TTC549 (cell line): Measurements from ENCODE around the gene ABHD16B.

Source experiments
- FAIRE-seq: peaks from 2 replicates; lab custom pipeline; 2012; peaks lifted over from hg19 to GRCh38; lab: Jason Lieb, UNC

ABHD16B gene

GRCh38 chr20:63861365-63861934, at the start of gene ABHD16B:
ABHD16B (plus strand) TSS chr20:63861498; CDS start chr20:63861541, 43 bp downstream.
- no peak for FAIRE-seq

- no peak for FAIRE-seq
Observed at GRCh38 chr20:63814891-63815614, 46.2 kb upstream of the ABHD16B start.

GRCh38 chr20:63815615-63816253, 45.6 kb upstream of the ABHD16B start:
- no peak for FAIRE-seq

- FAIRE-seq: peak; percentile 67
Observed at GRCh38 chr20:63819224-63819921, 41.9 kb upstream of the ABHD16B start.

- no peak for FAIRE-seq
Observed at GRCh38 chr20:63821811-63822210, 39.5 kb upstream of the ABHD16B start.

- no peak for FAIRE-seq
Observed at GRCh38 chr20:63822276-63822696, 39.0 kb upstream of the ABHD16B start.

GRCh38 chr20:63823691-63824311, 37.5 kb upstream of the ABHD16B start:
- no peak for FAIRE-seq

- no peak for FAIRE-seq
Observed at GRCh38 chr20:63825331-63826118, 35.8 kb upstream of the ABHD16B start.

- no peak for FAIRE-seq
Observed at GRCh38 chr20:63826753-63827152, 34.5 kb upstream of the ABHD16B start.

GRCh38 chr20:63828124-63828523, 33.2 kb upstream of the ABHD16B start:
- no peak for FAIRE-seq

GRCh38 chr20:63828545-63828944, 32.8 kb upstream of the ABHD16B start:
- FAIRE-seq: no peak

GRCh38 chr20:63828951-63829350, 32.3 kb upstream of the ABHD16B start:
- no peak for FAIRE-seq

- FAIRE-seq: no peak
Observed at GRCh38 chr20:63829603-63829944, 31.7 kb upstream of the ABHD16B start.

- no peak for FAIRE-seq
Observed at GRCh38 chr20:63829945-63830835, 31.1 kb upstream of the ABHD16B start.

GRCh38 chr20:63830841-63831588, 30.3 kb upstream of the ABHD16B start, which contains the start of gene ZBTB46:
ZBTB46 (minus strand) TSS chr20:63831264; CDS start chr20:63790757, 40,507 bp downstream.
- no peak for FAIRE-seq

- FAIRE-seq: no peak
Observed at GRCh38 chr20:63831646-63831992, 29.7 kb upstream of the ABHD16B start.

GRCh38 chr20:63831993-63832686, 29.2 kb upstream of the ABHD16B start:
- no peak for FAIRE-seq

- no peak for FAIRE-seq
Observed at GRCh38 chr20:63833776-63834490, 27.4 kb upstream of the ABHD16B start.

- no peak for FAIRE-seq
Observed at GRCh38 chr20:63834491-63834880, 26.8 kb upstream of the ABHD16B start.
